ENCODE data around the gene OTOS. TPM values are rescaled to one million over a fixed set of nuclear protein-coding genes. Genes with fewer than 3 reads are reported as not detected.

Gene OTOS
- total RNA-seq, 1 experiment from 2014 or later: not detected

- Histone ChIP-seq H4K20me1 (ENCODE audit: insufficient read depth) (no peaks in the 10 kb centered on the region; the same call in 1 of the 2 replicates), H3K9me3 (ENCODE audit: insufficient read depth, low read depth) (no peaks in the 10 kb centered on the region), H3K79me2 (ENCODE audit: low read depth) (peaks cover 25% of the 10 kb centered on the region), H3F3A (ENCODE audit: insufficient read depth, low read depth) (no peaks in the 10 kb centered on the region), H3K4me3 (no peak overlapping the region), H3K27me3 (ENCODE audit: insufficient read depth, low read depth) (0 out of 2 replicates have a peak, but pooled peaks cover 5% of the 10 kb centered on the region), H3K36me3 (ENCODE audit: low read depth) (peaks cover 28% of the 10 kb centered on the region; the same call in 1 of the 2 replicates), H3K9me2 (ENCODE audit: insufficient read depth) (no peaks in the 10 kb centered on the region), H3K27ac (no peak overlapping the region), H3K4me1 (replicated peaks; ENCODE audit: insufficient read depth) (peaks cover 17% of the 10 kb centered on the region), H2AFZ (no peak overlapping the region), H3K4me2 (no peak overlapping the region)
- ChIA-PET POLR2A (ENCODE audit: unreplicated experiment) (no interaction called here), CTCF (no interaction called here)
- intact Hi-C loops (cut with micrococcal nuclease; ENCODE audit: unreplicated experiment): no loop called here
- TF ChIP-seq EZH2 (IDR thresholded peaks at IDR 0.05; ENCODE audit: low read depth) (no peak), CTCF (conservative IDR thresholded peaks at IDR 0.05) (no peak)
- BruUV-seq (replicated peaks): no TSS peak
- no peak for DNase-seq
These were observed 7.1 kb downstream of the OTOS start for GRCh38 chr2:240133401-240133800.

- CTCF ChIA-PET: interaction anchor here (0.6 to 0.7 kb wide), 2 partner anchors 382 to 552 kb away, joined by 3 read pairs; no protein-coding TSS in a partner anchor
- peaks cover 17% of the 10 kb centered on the region for H3K4me1 ChIP-seq (replicated peaks; ENCODE audit: insufficient read depth)
- no peak overlapping the region for H3K4me2 ChIP-seq
- H4K20me1 ChIP-seq (ENCODE audit: insufficient read depth): no peaks in the 10 kb centered on the region; the same call in 1 of the 2 replicates
- intact Hi-C loops (cut with micrococcal nuclease; ENCODE audit: unreplicated experiment): no loop called here
- H3K27me3 ChIP-seq (ENCODE audit: insufficient read depth, low read depth): no peaks in the 10 kb centered on the region
- H3K4me3 ChIP-seq: no peak overlapping the region
- DNase-seq: no peak
- H3K79me2 ChIP-seq (ENCODE audit: low read depth): peaks cover 25% of the 10 kb centered on the region
- peaks cover 28% of the 10 kb centered on the region; the same call in 1 of the 2 replicates for H3K36me3 ChIP-seq (ENCODE audit: low read depth)
- no peaks in the 10 kb centered on the region for H3K9me2 ChIP-seq (ENCODE audit: insufficient read depth)
- no peaks in the 10 kb centered on the region for H3K9me3 ChIP-seq (ENCODE audit: insufficient read depth, low read depth)
- TF ChIP-seq EZH2 (IDR thresholded peaks at IDR 0.05; ENCODE audit: low read depth): no peak
- no peak for TF ChIP-seq CTCF (conservative IDR thresholded peaks at IDR 0.05)
- H2AFZ ChIP-seq: no peak overlapping the region
- no peaks in the 10 kb centered on the region for H3F3A ChIP-seq (ENCODE audit: insufficient read depth, low read depth)
- no TSS peak for BruUV-seq (replicated peaks)
- POLR2A ChIA-PET (ENCODE audit: unreplicated experiment): no interaction called here
- no peak overlapping the region for H3K27ac ChIP-seq
These were observed 7.8 kb downstream of the OTOS start for GRCh38 chr2:240132651-240132980.

GRCh38 chr2:240131941-240132650 is 8.4 kb downstream of the OTOS start:
- Histone ChIP-seq H3K79me2 (ENCODE audit: low read depth) (peaks cover 25% of the 10 kb centered on the region), H3K4me1 (replicated peaks; ENCODE audit: insufficient read depth) (peaks cover 17% of the 10 kb centered on the region), H3F3A (ENCODE audit: insufficient read depth, low read depth) (no peaks in the 10 kb centered on the region), H3K27me3 (ENCODE audit: insufficient read depth, low read depth) (no peaks in the 10 kb centered on the region), H3K36me3 (ENCODE audit: low read depth) (peaks cover 28% of the 10 kb centered on the region; the same call in 1 of the 2 replicates), H3K9me2 (ENCODE audit: insufficient read depth) (no peaks in the 10 kb centered on the region), H4K20me1 (ENCODE audit: insufficient read depth) (no peaks in the 10 kb centered on the region; the same call in 1 of the 2 replicates), H3K9me3 (ENCODE audit: insufficient read depth, low read depth) (no peaks in the 10 kb centered on the region), H3K4me2 (no peak overlapping the region), H2AFZ (no peak overlapping the region), H3K27ac (no peak overlapping the region), H3K4me3 (no peak overlapping the region)
- intact Hi-C loops (cut with micrococcal nuclease; ENCODE audit: unreplicated experiment): no loop called here
- DNase-seq: no peak
- no TSS peak for BruUV-seq (replicated peaks)
- CTCF ChIA-PET: interaction anchor here (0.7 kb wide), 1 partner anchor 553 kb away, joined by 3 read pairs; no protein-coding TSS in a partner anchor
- POLR2A ChIA-PET (ENCODE audit: unreplicated experiment): no interaction called here
- TF ChIP-seq EZH2 (IDR thresholded peaks at IDR 0.05; ENCODE audit: low read depth) (no peak), CTCF (conservative IDR thresholded peaks at IDR 0.05) (peak; percentile 33; the same call in 1 of the 2 replicates)
